ENCODE measurements around the gene ERLEC1.

- peak; percentile 23 to 69 (median 42) for TF ChIP-seq CTCF (IDR thresholded peaks at IDR 0.05 in 4 of 5, conservative IDR thresholded peaks at IDR 0.05 in 1 of 5)
- TF ChIP-seq POLR2A (IDR thresholded peaks at IDR 0.05), result peak; percentile 61 to 79
Measured at GRCh38 chr2:53767405-53768241, 19.2 kb upstream of the ERLEC1 start, which contains the start of gene CHAC2.
